DOHH2 (cell line): Measurements from ENCODE around the gene SNRNP200.

ENCODE experiments used
- H3F3A ChIP-seq: fragments of 200-600 bp; sonication (generic), shearing (Covaris generic); 2 replicates; pipeline ENCODE4 v1.6.0; 2016; ENCODE audit warnings: antibody characterized with exemption, mild to moderate bottlenecking; ENCODE audit not compliant: control insufficient read depth, insufficient read depth
- H3K27ac ChIP-seq: fragments of 200-600 bp; sonication (generic); 2 replicates; pipeline ENCODE4 v1.5.1; 2014; ENCODE audit warnings: low read depth, mild to moderate bottlenecking, low read length, moderate library complexity
- H3K27me3 ChIP-seq: fragments of 200-600 bp; sonication (generic); 2 replicates; pipeline ENCODE4 v1.6.1; 2014; ENCODE audit warnings: mild to moderate bottlenecking, low read length, mixed read lengths; ENCODE audit not compliant: control insufficient read depth
- H3K36me3 ChIP-seq: fragments of 200-600 bp; sonication (generic); 2 replicates; pipeline ENCODE4 v1.6.1; 2014; ENCODE audit warnings: mild to moderate bottlenecking, low read length, moderate library complexity, mixed read lengths; ENCODE audit not compliant: control insufficient read depth
- H3K4me1 ChIP-seq: fragments of 200-600 bp; sonication (generic); 2 replicates; pipeline ENCODE4 v1.6.1; 2014; ENCODE audit warnings: mild to moderate bottlenecking, low read length, mixed read lengths; ENCODE audit not compliant: control insufficient read depth
- H3K4me2 ChIP-seq: fragments of 200-600 bp; sonication (generic); 2 replicates; pipeline ENCODE4 v1.6.0; 2014; ENCODE audit warnings: mild to moderate bottlenecking, low read length, moderate library complexity
- H3K4me3 ChIP-seq: fragments of 200-600 bp; sonication (generic); 2 replicates; pipeline ENCODE4 v1.5.1; 2014; ENCODE audit warnings: mild to moderate bottlenecking, low read length, mixed read lengths
- H3K79me2 ChIP-seq: fragments of 200-600 bp; sonication (generic); 2 replicates; pipeline ENCODE4 v1.6.1; 2014; ENCODE audit warnings: mild to moderate bottlenecking, low read length, mixed read lengths; ENCODE audit not compliant: control insufficient read depth
- H3K9me2 ChIP-seq: fragments of 200-600 bp; sonication (generic); replicated peaks from 2 replicates; pipeline ENCODE4 v1.6.1; 2014; ENCODE audit warnings: mild to moderate bottlenecking, low read length, mixed read lengths; ENCODE audit not compliant: control insufficient read depth
- H3K9me3 ChIP-seq: fragments of 200-600 bp; sonication (generic); 2 replicates; pipeline ENCODE4 v1.6.1; 2014; ENCODE audit warnings: antibody characterized with exemption, low read length, mixed read lengths; ENCODE audit not compliant: control insufficient read depth, insufficient read depth
- H4K20me1 ChIP-seq: fragments of 200-600 bp; sonication (generic); 2 replicates; pipeline ENCODE4 v1.6.0; 2014; ENCODE audit warnings: low read depth, mild to moderate bottlenecking, antibody characterized with exemption, low read length, moderate library complexity; ENCODE audit not compliant: control insufficient read depth, insufficient read depth
- EZH2phosphoT487 ChIP-seq: fragments of 200-600 bp; sonication (generic); IDR thresholded peaks from 2 replicates; pipeline ENCODE4 v1.6.1; 2017; ENCODE audit warnings: borderline replicate concordance, mild to moderate bottlenecking, antibody characterized with exemption, low read length, moderate library complexity, mixed read lengths
- TF ChIP-seq, protein P1 (sequence below): fragments of 200-600 bp; sonication (generic); IDR thresholded peaks from one replicate; pipeline ENCODE4 v1.5.1; 2014; ENCODE audit warnings: antibody characterized with exemption, mild to moderate bottlenecking, low read depth, low read length; ENCODE audit not compliant: poor library complexity, severe bottlenecking

SNRNP200 gene

DNA sequence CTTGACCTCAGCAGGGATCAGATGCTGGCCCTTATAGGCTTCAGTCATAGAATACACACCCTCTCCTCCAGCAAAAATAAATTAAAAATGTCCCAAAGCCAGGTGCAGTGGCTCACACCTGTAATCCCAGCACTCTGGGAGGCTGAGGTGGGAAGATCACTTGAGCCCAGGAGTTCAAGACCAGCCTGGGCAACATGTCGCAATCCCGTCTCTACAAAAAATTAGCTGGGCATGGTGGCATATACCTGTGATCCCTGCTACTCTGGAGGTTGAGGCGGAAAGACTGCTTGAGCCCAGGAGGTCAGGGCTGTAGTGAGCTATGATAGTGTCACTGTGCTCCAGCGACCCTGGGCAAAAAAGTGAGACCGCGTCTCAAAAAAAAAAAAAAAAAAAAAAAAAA is 24.5 kb upstream of the SNRNP200 start:
- Histone ChIP-seq H3K79me2 (peaks cover 66% of the 10 kb centered on the region), H3K4me3 (no peak overlapping the region), H3K4me1 (peaks cover 34% of the 10 kb centered on the region), H3K27ac (no peak overlapping the region), H3K4me2 (no peak overlapping the region), H3K36me3 (peaks cover 42% of the 10 kb centered on the region), H3K9me2 (no peaks in the 10 kb centered on the region), H4K20me1 (peaks cover 3% of the 10 kb centered on the region; the same call in 1 of the 2 replicates), H3F3A (peaks cover 8% of the 10 kb centered on the region), H3K9me3 (no peaks in the 10 kb centered on the region), H3K27me3 (no peaks in the 10 kb centered on the region)
- TF ChIP-seq, protein P1, sequence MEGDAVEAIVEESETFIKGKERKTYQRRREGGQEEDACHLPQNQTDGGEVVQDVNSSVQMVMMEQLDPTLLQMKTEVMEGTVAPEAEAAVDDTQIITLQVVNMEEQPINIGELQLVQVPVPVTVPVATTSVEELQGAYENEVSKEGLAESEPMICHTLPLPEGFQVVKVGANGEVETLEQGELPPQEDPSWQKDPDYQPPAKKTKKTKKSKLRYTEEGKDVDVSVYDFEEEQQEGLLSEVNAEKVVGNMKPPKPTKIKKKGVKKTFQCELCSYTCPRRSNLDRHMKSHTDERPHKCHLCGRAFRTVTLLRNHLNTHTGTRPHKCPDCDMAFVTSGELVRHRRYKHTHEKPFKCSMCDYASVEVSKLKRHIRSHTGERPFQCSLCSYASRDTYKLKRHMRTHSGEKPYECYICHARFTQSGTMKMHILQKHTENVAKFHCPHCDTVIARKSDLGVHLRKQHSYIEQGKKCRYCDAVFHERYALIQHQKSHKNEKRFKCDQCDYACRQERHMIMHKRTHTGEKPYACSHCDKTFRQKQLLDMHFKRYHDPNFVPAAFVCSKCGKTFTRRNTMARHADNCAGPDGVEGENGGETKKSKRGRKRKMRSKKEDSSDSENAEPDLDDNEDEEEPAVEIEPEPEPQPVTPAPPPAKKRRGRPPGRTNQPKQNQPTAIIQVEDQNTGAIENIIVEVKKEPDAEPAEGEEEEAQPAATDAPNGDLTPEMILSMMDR, result no peak
- TF ChIP-seq EZH2phosphoT487, result no peak

DNA sequence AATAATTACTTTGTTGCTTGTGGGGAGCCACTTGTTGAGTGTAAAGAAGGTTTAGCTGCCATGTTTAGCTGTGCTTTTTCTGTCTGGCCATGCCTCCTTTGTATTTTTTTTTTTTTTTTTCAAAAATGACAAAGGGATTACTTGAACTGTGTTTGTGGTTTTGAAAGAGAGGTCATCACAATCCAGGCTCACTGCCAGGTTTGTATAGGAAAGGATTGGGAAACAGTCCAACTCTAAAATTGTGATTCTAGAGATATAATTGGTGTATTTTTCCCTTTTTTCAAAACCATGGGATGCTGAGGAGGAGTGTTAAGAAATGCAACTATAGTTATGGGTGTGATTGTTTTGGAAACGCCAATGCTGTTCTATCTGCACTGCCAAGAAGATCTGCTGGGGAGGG is 24.1 kb upstream of the SNRNP200 start:
- Histone ChIP-seq H3F3A (peaks cover 8% of the 10 kb centered on the region), H3K4me2 (no peak overlapping the region), H3K9me3 (no peaks in the 10 kb centered on the region), H3K36me3 (peaks cover 42% of the 10 kb centered on the region), H3K4me3 (no peak overlapping the region), H3K4me1 (peaks cover 36% of the 10 kb centered on the region), H3K27me3 (no peaks in the 10 kb centered on the region), H3K9me2 (no peaks in the 10 kb centered on the region), H3K27ac (no peak overlapping the region), H4K20me1 (peaks cover 3% of the 10 kb centered on the region; the same call in 1 of the 2 replicates), H3K79me2 (peaks cover 64% of the 10 kb centered on the region)
- TF ChIP-seq, protein P1, result no peak
- no peak for TF ChIP-seq EZH2phosphoT487

DNA sequence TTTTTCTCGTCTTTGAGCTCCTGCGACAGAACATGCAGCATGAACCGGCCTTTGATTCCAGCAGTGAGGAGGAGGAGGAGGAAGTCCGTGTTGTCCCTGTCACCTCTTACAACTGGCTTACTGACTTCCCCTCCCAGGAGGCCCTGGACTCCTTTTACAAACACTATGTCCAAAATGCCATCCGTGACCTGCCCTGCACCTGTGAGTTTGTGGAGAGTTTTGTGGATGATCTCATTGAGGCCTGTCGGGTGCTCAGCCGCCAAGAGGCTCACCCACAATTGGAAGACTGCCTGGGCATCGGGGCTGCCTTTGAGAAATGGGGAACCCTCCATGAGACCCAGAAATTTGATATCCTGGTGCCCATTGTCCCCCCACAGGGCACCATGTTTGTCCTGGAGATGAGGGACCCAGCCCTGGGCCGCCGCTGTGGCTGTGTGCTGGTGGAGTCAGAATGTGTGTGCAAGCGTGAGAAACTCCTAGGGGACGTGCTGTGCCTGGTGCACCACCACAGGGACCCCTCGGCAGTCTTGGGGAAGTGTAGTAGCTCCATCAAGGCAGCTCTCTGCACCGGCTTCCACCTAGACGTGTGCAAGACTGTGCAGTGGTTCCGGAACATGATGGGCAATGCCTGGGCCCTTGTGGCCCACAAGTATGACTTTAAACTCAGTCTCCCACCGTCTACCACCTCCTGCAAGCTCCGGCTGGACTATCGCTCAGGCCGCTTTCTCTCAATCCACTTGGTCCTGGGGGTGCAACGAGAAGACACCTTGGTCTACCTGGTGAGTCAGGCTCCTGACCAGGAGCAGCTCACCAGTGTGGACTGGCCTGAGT is 21.9 kb upstream of the SNRNP200 start:
- Histone ChIP-seq H3K4me1 (peaks cover 45% of the 10 kb centered on the region), H3F3A (peaks cover 13% of the 10 kb centered on the region), H3K27me3 (no peaks in the 10 kb centered on the region), H3K79me2 (peaks cover 55% of the 10 kb centered on the region), H3K4me3 (no peak overlapping the region), H3K9me2 (no peaks in the 10 kb centered on the region), H3K27ac (no peak overlapping the region), H4K20me1 (peaks cover 3% of the 10 kb centered on the region; the same call in 1 of the 2 replicates), H3K36me3 (peaks cover 42% of the 10 kb centered on the region), H3K9me3 (no peaks in the 10 kb centered on the region), H3K4me2 (peak overlapping the region; percentile 84; the same call in 1 of the 2 replicates)
- TF ChIP-seq, protein P1, result no peak
- no peak for TF ChIP-seq EZH2phosphoT487
